Activated CD4-positive, alpha-beta T cell treated with anti-CD3 and anti-CD28 coated beads for 36 hours (primary cell): ENCODE data around the gene MSMO1. TPM values are rescaled to one million over a fixed set of nuclear protein-coding genes. Genes with fewer than 3 reads are reported as not detected.
A peak's percentile ranks its signal among the peaks of the same experiment; 100 is the strongest.
"Not testable (repeated sequence)": the region's sequence is repeated elsewhere in the genome, so short reads cannot be mapped to it uniquely, and the experiment has no call there.

Experiments used
- ATAC-seq: fragments of 200-7000 bp; cut with Tn5 transposase; one replicate; pipeline ENCODE4 v1.10.0; 2021; ENCODE audit warnings: mild to moderate bottlenecking, moderate library complexity
- CTCF ChIA-PET: fragments of 350-600 bp; sonication (Branson Sonifier 250); formaldehyde crosslinking; loops from one replicate; lab custom pipeline; 2021; ENCODE audit warnings: antibody characterized with exemption; lab: Charles Lee
- POLR2A ChIA-PET: fragments of 350-600 bp; sonication (Branson Sonifier 250); formaldehyde crosslinking; loops from one replicate; lab custom pipeline; 2021; ENCODE audit warnings: antibody characterized with exemption, inconsistent platforms; lab: Charles Lee
- DNase-seq: peaks from one replicate; pipeline ENCODE4 v3.0.0-alpha.2; 2020
- H3K27ac Mint-ChIP-seq: one replicate; pipeline ENCODE4 v1.8.0; 2021; ENCODE audit warnings: mixed read lengths
- H3K27me3 Mint-ChIP-seq: one replicate; pipeline ENCODE4 v1.8.0; 2021; ENCODE audit warnings: mixed read lengths
- H3K36me3 Mint-ChIP-seq: one replicate; pipeline ENCODE4 v1.8.0; 2021; ENCODE audit warnings: low read depth, mixed read lengths
- H3K4me1 Mint-ChIP-seq: one replicate; pipeline ENCODE4 v1.8.0; 2021; ENCODE audit warnings: mixed read lengths
- H3K4me3 Mint-ChIP-seq: one replicate; pipeline ENCODE4 v1.8.0; 2021; ENCODE audit warnings: mild to moderate bottlenecking, moderate library complexity, mixed read lengths
- H3K9me3 Mint-ChIP-seq: one replicate; pipeline ENCODE4 v1.8.0; 2021; ENCODE audit warnings: low read depth, mixed read lengths
- intact Hi-C, 2 experiments: fragments of 100-400 bp; cut with DNase I in 1 of 2; cut with micrococcal nuclease in 1 of 2; formaldehyde crosslinking; loops; one replicate each; pipeline versions ENCODE4 v1.14.2 to v1.15.1; 2022 to 2024; cut with DNase I, micrococcal nuclease
- total RNA-seq, 2 experiments: library from RNA; stranded (reverse); gene quantifications; one replicate each; pipeline ENCODE4 v1.2.3, GENCODE V29; 2021

The MSMO1 gene
- total RNA-seq, 2 experiments from 2014 or later, result 48.4 to 50.7 TPM

- peaks cover 47% of the 10 kb centered on the region for H3K36me3 Mint-ChIP-seq
- peak overlapping the region; percentile 2 for H3K27ac Mint-ChIP-seq
- CTCF ChIA-PET, result interaction anchor here (1.0 to 1.2 kb wide), 2 partner anchors 10 to 204 kb away, joined by 3 read pairs; no protein-coding TSS in a partner anchor
- no peak overlapping the region for H3K4me3 Mint-ChIP-seq
- H3K27me3 Mint-ChIP-seq, result no peaks in the 10 kb centered on the region
- intact Hi-C loops, result no loop called here
- peaks cover 35% of the 10 kb centered on the region for H3K4me1 Mint-ChIP-seq
- ATAC-seq, result no peak
- no peaks in the 10 kb centered on the region for H3K9me3 Mint-ChIP-seq
- POLR2A ChIA-PET, result no interaction called here
- DNase-seq, result no peak
Measured at GRCh38 chr4:165335163-165335703, 7.8 kb downstream of the MSMO1 start.

- CTCF ChIA-PET, result no interaction called here
- no peaks in the 10 kb centered on the region for H3K9me3 Mint-ChIP-seq
- POLR2A ChIA-PET, result no interaction called here
- no peak overlapping the region for H3K4me3 Mint-ChIP-seq
- peaks cover 36% of the 10 kb centered on the region for H3K36me3 Mint-ChIP-seq
- no peaks in the 10 kb centered on the region for H3K27me3 Mint-ChIP-seq
- peaks cover 20% of the 10 kb centered on the region for H3K4me1 Mint-ChIP-seq
- ATAC-seq (no peak), DNase-seq (no peak)
- intact Hi-C loops, result no loop called here
- H3K27ac Mint-ChIP-seq, result no peak overlapping the region
Measured at GRCh38 chr4:165336743-165337142, 9.3 kb downstream of the MSMO1 start.

GRCh38 chr4:165342340-165342739 lies 14.9 kb downstream of the MSMO1 start:
- H3K27ac Mint-ChIP-seq, H3K4me1 Mint-ChIP-seq, ATAC-seq, POLR2A ChIA-PET, H3K4me3 Mint-ChIP-seq, DNase-seq, intact Hi-C loops, H3K27me3 Mint-ChIP-seq, H3K9me3 Mint-ChIP-seq: not testable (repeated sequence)
- H3K36me3 Mint-ChIP-seq, result peaks cover 21% of the 10 kb centered on the region
- CTCF ChIA-PET, result interaction anchor here (0.6 to 5.0 kb wide), 6 partner anchors 9 to 229 kb away, joined by 3 to 69 read pairs (median 4); partner anchors contain the start of genes MSMO1 and TMEM192

- no peak overlapping the region for H3K27ac Mint-ChIP-seq
- intact Hi-C loops, result loop anchor here (1.0 kb wide), 1 partner anchor 212 kb away; no protein-coding TSS in a partner anchor
- CTCF ChIA-PET, result interaction anchor here (0.6 to 5.0 kb wide), 8 partner anchors 10 to 526 kb away, joined by 3 to 69 read pairs (median 4); partner anchors contain the start of genes MSMO1 and TMEM192
- H3K36me3 Mint-ChIP-seq, result peaks cover 15% of the 10 kb centered on the region
- DNase-seq (peak; percentile 37), ATAC-seq (no peak)
- no peaks in the 10 kb centered on the region for H3K27me3 Mint-ChIP-seq
- H3K4me3 Mint-ChIP-seq, result no peak overlapping the region
- POLR2A ChIA-PET, result no interaction called here
- H3K9me3 Mint-ChIP-seq, result no peaks in the 10 kb centered on the region
- H3K4me1 Mint-ChIP-seq, result no peaks in the 10 kb centered on the region
Measured at GRCh38 chr4:165343353-165344191, 16.1 kb downstream of the MSMO1 start.

- H3K27ac Mint-ChIP-seq, result no peak overlapping the region
Measured at GRCh38 chr4:165345666-165346417, 18.4 kb downstream of the MSMO1 start.

GRCh38 chr4:165347647-165348569 lies 20.4 kb downstream of the MSMO1 start:
- Mint-ChIP-seq H3K27ac (no peak overlapping the region), H3K4me3 (no peak overlapping the region), H3K4me1 (no peaks in the 10 kb centered on the region), H3K9me3 (no peaks in the 10 kb centered on the region), H3K36me3 (peaks cover 2% of the 10 kb centered on the region), H3K27me3 (peaks cover 3% of the 10 kb centered on the region)
- POLR2A ChIA-PET, result no interaction called here
- ATAC-seq (no peak), DNase-seq (no peak)
- intact Hi-C loops, result no loop called here
- CTCF ChIA-PET, result interaction anchor here (0.7 to 1.0 kb wide), 2 partner anchors 19 to 217 kb away, joined by 3 to 5 read pairs; no protein-coding TSS in a partner anchor

More at GRCh38 chr4:165345666-165346417, 18.4 kb downstream of the MSMO1 start:
- H3K9me3 Mint-ChIP-seq, result no peaks in the 10 kb centered on the region
- no peak overlapping the region for H3K4me3 Mint-ChIP-seq
- intact Hi-C loops, result no loop called here
- ChIA-PET POLR2A (interaction anchor here (0.7 kb wide), 1 partner anchor 51 kb away, joined by 3 read pairs; no protein-coding TSS in a partner anchor), CTCF (interaction anchor here (0.6 to 5.0 kb wide), 8 partner anchors 10 to 231 kb away, joined by 3 to 69 read pairs (median 4); partner anchors contain the start of gene MSMO1)
- no peak for DNase-seq
- no peak for ATAC-seq
- peaks cover 8% of the 10 kb centered on the region for H3K36me3 Mint-ChIP-seq
- H3K4me1 Mint-ChIP-seq, result no peaks in the 10 kb centered on the region
- no peaks in the 10 kb centered on the region for H3K27me3 Mint-ChIP-seq

- ATAC-seq (no peak), DNase-seq (peak; percentile 27)
- H3K27ac Mint-ChIP-seq, result no peak overlapping the region
- H3K36me3 Mint-ChIP-seq, result no peaks in the 10 kb centered on the region
- POLR2A ChIA-PET, result interaction anchor here (0.6 kb wide), 1 partner anchor 22 kb away, joined by 5 read pairs; no protein-coding TSS in a partner anchor
- no peaks in the 10 kb centered on the region for H3K4me1 Mint-ChIP-seq
- peaks cover 8% of the 10 kb centered on the region for H3K27me3 Mint-ChIP-seq
- intact Hi-C loops, result no loop called here
- H3K9me3 Mint-ChIP-seq, result no peaks in the 10 kb centered on the region
- no peak overlapping the region for H3K4me3 Mint-ChIP-seq
- CTCF ChIA-PET, result interaction anchor here (0.5 to 3.5 kb wide), 6 partner anchors 12 to 226 kb away, joined by 3 to 11 read pairs (median 3); no protein-coding TSS in a partner anchor
Measured at GRCh38 chr4:165351359-165352130, 24.1 kb downstream of the MSMO1 start.

GRCh38 chr4:165355900-165356300 lies 28.4 kb downstream of the MSMO1 start:
- ATAC-seq, result peak; percentile 53
- peaks cover 21% of the 10 kb centered on the region for H3K27me3 Mint-ChIP-seq
- no peaks in the 10 kb centered on the region for H3K36me3 Mint-ChIP-seq
- no peak overlapping the region for H3K27ac Mint-ChIP-seq
- intact Hi-C loops, result loop anchor here (2.0 kb wide), 1 partner anchor 109 kb away; no protein-coding TSS in a partner anchor
- H3K9me3 Mint-ChIP-seq, result no peaks in the 10 kb centered on the region
- DNase-seq, result peak; percentile 33
- POLR2A ChIA-PET, result no interaction called here
- CTCF ChIA-PET, result interaction anchor here (0.6 to 1.2 kb wide), 4 partner anchors 9 to 225 kb away, joined by 3 to 4 read pairs (median 3); partner anchors contain the start of gene CPE
- H3K4me1 Mint-ChIP-seq, result no peaks in the 10 kb centered on the region
- no peak overlapping the region for H3K4me3 Mint-ChIP-seq

GRCh38 chr4:165359506-165359905 lies 32.0 kb downstream of the MSMO1 start:
- H3K36me3 Mint-ChIP-seq, result no peaks in the 10 kb centered on the region
- DNase-seq (no peak), ATAC-seq (no peak)
- H3K4me3 Mint-ChIP-seq, result no peak overlapping the region
- H3K9me3 Mint-ChIP-seq, result no peaks in the 10 kb centered on the region
- CTCF ChIA-PET, result interaction anchor here (1.2 to 1.9 kb wide), 3 partner anchors 14 to 247 kb away, joined by 3 to 8 read pairs (median 7); partner anchors contain the start of gene TMEM192
- H3K27me3 Mint-ChIP-seq, result peaks cover 28% of the 10 kb centered on the region
- POLR2A ChIA-PET, result no interaction called here
- intact Hi-C loops, result no loop called here
- no peak overlapping the region for H3K27ac Mint-ChIP-seq
- no peaks in the 10 kb centered on the region for H3K4me1 Mint-ChIP-seq
